Stimulated activated CD4-positive, alpha-beta T cell treated with anti-CD3 and anti-CD28 coated beads, Interleukin-4, amount 100 ng/mL, for 48 hours (primary cell): Measurements from ENCODE around the gene GIPC2.
A peak's percentile ranks its signal among the peaks of the same experiment; 100 is the strongest.

ENCODE experiments used
- DNase-seq, 2 donors: peaks; one replicate each; pipeline ENCODE4 v3.0.0-alpha.2; 2020; ENCODE audit warnings: low read depth in 2 of 2

GIPC2 gene

DNA sequence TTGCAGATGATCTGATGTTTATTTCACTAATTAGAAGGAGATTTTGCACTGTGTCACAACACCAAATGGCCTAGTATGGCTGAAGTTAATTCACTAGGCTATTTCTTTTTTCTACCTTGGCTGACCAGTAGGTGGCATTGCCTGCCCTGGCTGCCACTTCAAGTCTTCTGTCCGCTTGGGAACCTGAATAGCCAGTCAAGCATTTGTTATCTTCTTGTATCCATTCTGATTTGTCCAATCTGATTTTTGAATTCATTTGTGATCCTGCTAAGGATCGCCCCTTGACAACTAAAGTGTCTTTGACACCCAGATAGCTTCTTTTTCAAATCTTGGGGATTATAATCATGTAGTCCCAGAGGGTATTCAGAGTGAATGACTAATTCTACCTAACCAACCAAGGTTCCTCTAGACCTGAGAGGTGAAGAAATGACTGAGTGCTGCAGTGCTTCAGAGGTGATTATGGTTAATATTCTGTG lies 99.4 kb downstream of the GIPC2 start:
- DNase-seq: peak in 1 of 2 donors; percentile 16

DNA sequence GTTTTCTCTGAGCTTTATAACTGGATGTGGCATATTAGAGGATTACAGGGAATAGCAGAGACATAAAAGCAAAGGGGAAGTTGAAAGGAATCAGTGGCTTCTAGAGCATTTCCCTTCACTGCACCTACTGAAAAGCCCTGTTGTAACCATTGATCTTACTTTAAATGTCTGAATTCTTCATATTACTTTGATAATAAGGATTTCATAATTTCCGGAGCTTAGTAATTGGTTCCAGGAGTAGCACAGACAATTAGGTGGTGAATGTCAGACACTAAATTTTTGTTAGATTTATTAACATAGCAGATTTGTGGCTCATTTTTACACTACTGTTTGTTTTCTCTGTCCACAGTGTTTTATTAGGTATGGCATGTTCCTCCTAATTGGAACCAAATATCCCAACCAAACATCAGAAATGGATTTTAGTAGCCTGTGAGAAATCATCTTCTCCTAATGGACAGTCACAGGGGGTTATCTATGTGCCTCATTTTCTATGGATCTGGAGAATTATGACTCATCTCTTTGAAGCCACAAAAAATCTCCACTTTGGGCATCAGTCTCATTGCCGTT lies 100.5 kb downstream of the GIPC2 start:
- DNase-seq: no peak

DNA sequence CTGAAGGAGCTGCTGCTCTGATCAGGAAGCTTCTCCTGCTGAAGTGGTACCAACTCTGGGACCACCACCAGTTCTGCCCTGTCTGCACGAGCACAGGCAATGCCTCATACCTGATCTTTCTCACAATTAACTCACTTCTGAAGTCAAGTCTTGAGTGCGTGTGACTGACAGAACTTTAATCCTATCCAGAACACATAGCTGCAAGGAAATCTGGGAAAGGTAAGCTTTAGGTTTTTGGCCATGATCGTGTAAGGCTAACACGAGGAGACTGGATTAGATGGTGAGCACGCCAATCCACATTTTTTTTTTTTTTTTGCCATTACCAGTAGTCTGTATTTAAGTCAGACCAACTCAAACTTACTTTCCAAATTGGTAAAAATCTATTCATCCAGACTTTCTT lies 101.3 kb downstream of the GIPC2 start:
- DNase-seq: no peak

- no peak for DNase-seq
These were observed 107.4 kb downstream of the GIPC2 start for GRCh38 chr1:78153092-78153736.

DNA sequence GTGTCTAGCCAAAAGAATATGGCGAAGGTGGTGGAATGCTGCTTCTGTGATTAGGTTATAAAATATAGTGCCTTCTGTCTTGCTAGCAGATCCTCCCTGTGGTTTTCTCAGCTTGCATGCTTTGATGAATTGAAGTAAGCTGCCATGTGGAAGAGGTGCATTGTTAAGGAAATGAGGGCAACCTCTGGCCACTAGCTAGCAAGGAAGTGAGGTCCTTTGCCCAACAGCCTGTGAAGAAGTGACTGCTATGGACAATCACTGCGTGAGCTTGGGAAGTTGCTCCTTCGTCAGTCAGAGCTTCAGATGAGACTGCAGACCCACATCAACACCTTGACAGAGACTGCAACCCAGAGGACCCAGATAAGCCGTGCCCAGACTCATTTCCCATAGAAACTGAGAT lies 109.4 kb downstream of the GIPC2 start:
- DNase-seq: no peak

DNA sequence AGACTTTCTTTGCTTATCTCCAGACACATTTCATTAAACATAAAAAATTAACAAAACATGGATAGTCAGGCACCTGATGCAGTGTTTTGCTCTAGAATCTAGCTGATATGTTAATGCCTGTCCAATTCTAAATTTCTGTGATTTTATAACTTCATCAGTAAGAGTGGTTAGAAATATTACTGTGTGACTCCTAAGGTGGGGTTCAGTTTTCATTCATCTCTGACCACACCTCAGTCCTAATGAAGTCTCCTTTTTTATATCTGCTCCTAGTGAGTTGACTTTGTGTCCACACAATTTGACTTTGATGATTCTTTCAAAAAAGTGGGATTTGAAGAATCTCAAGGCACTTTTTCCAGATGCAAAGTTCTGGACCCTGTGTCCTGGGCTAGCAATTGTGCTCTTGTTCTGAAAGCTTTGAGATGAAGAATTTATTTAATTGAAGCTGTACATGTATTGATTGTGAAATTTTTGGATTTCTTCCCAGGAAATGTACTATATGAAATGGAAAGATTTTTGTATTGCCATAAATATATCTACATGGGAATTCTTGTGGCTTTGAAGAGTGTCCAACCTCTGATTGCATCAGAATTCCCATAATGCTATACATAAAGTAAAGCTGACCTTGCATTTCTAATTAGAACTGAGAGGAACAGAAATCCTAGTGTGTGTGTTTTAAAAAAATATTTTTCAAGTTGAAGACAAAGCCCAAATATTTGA lies 111.2 kb downstream of the GIPC2 start:
- no peak for DNase-seq

- DNase-seq: no peak
These were observed 120.0 kb downstream of the GIPC2 start for GRCh38 chr1:78165816-78166215.

- DNase-seq: no peak
These were observed 122.5 kb downstream of the GIPC2 start for GRCh38 chr1:78168306-78168705.

- no peak for DNase-seq
These were observed 125.1 kb downstream of the GIPC2 start for GRCh38 chr1:78170859-78171258.

DNA sequence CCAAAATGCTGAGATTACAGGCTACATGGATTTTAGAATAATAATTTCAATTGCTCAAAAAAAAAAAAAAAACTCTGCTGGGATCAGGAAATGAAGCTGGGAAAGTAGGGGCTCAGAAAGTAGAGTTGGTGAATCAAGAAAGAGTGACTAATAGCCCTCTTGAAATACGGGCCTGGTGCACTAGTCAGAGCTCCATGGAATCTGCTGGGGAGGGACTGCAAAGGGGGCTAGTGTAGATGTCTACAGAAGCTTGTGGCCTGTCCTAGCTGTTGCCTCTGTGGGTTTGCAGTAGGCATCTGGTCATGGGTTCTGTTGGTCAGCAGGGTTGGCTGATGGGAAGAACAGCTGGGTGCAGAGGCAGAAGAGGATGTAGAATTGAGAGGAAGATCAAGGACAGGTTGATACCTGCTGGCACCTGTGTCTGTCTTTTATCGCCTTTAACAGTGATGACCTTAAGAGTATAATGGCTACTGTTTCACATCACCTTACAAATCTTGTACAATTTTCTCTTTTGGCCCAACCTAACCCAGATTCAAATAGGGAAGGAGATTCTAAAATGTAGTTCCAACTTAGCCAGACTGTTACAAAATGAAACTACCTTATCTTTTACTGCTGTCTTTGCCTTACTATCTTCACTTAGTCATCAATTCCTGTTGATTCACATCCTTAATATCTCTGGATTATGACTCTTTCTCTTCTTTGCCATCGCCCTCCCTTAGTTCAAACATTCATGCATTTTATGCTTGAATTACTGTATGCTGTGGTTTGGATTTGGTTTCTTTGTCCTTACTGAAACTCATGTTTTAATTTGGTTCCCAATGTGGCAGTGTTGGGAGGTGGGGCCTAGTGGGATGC lies 126.2 kb downstream of the GIPC2 start:
- DNase-seq: no peak

GRCh38 chr1:78176448-78176847 lies 130.7 kb downstream of the GIPC2 start:
- DNase-seq: no peak

GRCh38 chr1:78177708-78178270 lies 132.0 kb downstream of the GIPC2 start:
- DNase-seq: no peak

DNA sequence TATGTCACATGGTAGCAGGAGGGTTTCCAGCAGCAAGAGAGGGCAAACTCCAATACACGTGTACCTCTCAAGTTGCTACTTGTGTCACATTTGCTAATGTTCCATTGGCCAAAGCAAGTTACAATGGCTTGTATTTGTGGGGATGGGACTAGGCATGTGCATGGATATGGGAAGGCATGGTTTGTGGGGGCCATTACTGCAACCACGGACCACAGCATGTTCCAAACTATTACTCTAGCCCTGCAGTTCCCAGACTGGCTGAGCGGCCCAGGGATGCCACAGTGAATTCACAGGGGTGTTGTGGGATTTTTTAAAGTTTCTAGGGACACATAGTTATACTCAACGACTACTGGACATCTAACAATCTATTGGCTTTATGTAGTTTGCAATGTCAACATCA lies 133.1 kb downstream of the GIPC2 start:
- DNase-seq: no peak

DNA sequence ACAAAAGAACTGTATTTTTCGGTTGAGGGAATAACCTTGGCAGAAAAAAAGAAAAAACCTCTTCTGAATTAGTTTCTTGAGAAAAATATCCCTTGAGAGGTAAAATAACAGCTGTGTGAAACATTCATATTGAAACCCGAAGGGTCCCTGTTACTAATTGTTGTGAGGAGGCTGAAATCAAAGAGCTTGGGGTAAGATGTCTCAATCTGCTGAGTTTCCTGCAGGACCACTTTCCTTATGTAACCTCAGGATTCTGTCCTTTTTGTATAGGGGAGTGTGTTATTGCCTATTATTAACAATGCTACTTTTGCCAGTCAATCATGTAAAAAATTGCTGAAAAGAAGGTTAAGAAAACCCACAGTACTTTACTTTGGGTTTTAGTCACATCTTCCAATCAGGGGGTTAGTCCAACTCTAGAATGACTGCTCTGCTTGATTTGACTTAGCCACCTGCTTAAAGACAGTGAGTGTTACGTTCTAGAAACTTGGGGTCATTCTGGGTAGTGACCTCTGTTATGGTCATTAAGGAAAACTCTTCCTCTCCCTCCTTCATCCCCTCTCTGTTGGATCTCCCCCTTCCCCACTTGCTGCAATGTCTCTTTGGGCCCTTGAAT lies 138.8 kb downstream of the GIPC2 start:
- DNase-seq: no peak
